IMR-90 (cell line): ENCODE results near the gene STK25. TPM values are rescaled to one million over a fixed set of nuclear protein-coding genes. Genes with fewer than 3 reads are reported as not detected.
A peak's percentile ranks its signal among the peaks of the same experiment; 100 is the strongest.

Experiments
- ATAC-seq: fragments of 200-7000 bp; cut with Tn5 transposase; 2 replicates; pipeline ENCODE4 v1.9.1; 2020; ENCODE audit warnings: low read depth, mild to moderate bottlenecking, moderate library complexity
- BruUV-seq: library from RNA; stranded (reverse); fragments of 400-500 nt; replicated peaks from 2 replicates; lab custom pipeline; 2021; lab: Mats Ljungman, UMichigan
- CTCF ChIA-PET: fragments of 300-600 bp; formaldehyde crosslinking; extraction: SDS; loops from one replicate; lab custom pipeline; 2021; ENCODE audit warnings: antibody characterized with exemption; lab: Yijun Ruan, JAX
- POLR2A ChIA-PET: fragments of 300-600 bp; sonication (Branson Sonifier 250); formaldehyde crosslinking; loops from one replicate; lab custom pipeline; 2022; ENCODE audit warnings: antibody characterized with exemption; ENCODE audit not compliant: unreplicated experiment; lab: Charles Lee
- DNase-seq: peaks from one replicate; pipeline ENCODE4 v3.0.0; 2013
- H2AFZ ChIP-seq: replicated peaks from 2 replicates; pipeline ENCODE3; 2013; ENCODE audit warnings: low read length, mild to moderate bottlenecking; ENCODE audit not compliant: poor library complexity
- H2AK5ac ChIP-seq: 2 replicates; pipeline ENCODE4 v1.6.1; 2013; ENCODE audit warnings: low read depth, low read length, inconsistent platforms
- H2AK9ac ChIP-seq: replicated peaks from 2 replicates; pipeline ENCODE3; 2013; ENCODE audit warnings: mild to moderate bottlenecking, low read depth, low read length, moderate library complexity; ENCODE audit not compliant: poor library complexity
- H2BK120ac ChIP-seq: 2 replicates; pipeline ENCODE4 v1.6.1; 2013; ENCODE audit warnings: low read depth, low read length, inconsistent platforms
- H2BK15ac ChIP-seq: 3 replicates; pipeline ENCODE4 v1.6.1; 2013; ENCODE audit warnings: low read depth, low read length, inconsistent platforms
- H2BK20ac ChIP-seq: 2 replicates; pipeline ENCODE4 v1.6.1; 2013; ENCODE audit warnings: low read depth, mild to moderate bottlenecking, inconsistent platforms, low read length, moderate library complexity
- H2BK5ac ChIP-seq: 2 replicates; pipeline ENCODE4 v1.6.1; 2013; ENCODE audit warnings: mild to moderate bottlenecking, low read depth, low read length, inconsistent platforms; ENCODE audit not compliant: poor library complexity, severe bottlenecking
- H3K14ac ChIP-seq: replicated peaks from 2 replicates; pipeline ENCODE4 v1.6.1; 2013; ENCODE audit warnings: low read depth, low read length, inconsistent platforms
- H3K18ac ChIP-seq: 2 replicates; pipeline ENCODE4 v1.6.1; 2013; ENCODE audit warnings: low read depth, low read length, control low read depth
- H3K23ac ChIP-seq: 2 replicates; pipeline ENCODE4 v1.6.1; 2013; ENCODE audit warnings: low read depth, low read length, inconsistent platforms
- H3K27ac ChIP-seq: 2 replicates; pipeline ENCODE4 v1.5.1; 2013; ENCODE audit warnings: mild to moderate bottlenecking, control low read depth, low read length; ENCODE audit not compliant: insufficient read depth
- H3K27me3 ChIP-seq: 2 replicates; pipeline ENCODE4 v1.6.1; 2013; ENCODE audit warnings: low read length; ENCODE audit not compliant: control insufficient read depth, insufficient read depth
- H3K36me3 ChIP-seq: 2 replicates; pipeline ENCODE4 v1.6.1; 2013; ENCODE audit warnings: low read length, mixed read lengths; ENCODE audit not compliant: control insufficient read depth, insufficient read depth
- H3K4ac ChIP-seq: 2 replicates; pipeline ENCODE4 v1.6.1; 2013; ENCODE audit warnings: low read depth, low read length, inconsistent platforms
- H3K4me1 ChIP-seq: 2 replicates; pipeline ENCODE4 v1.6.1; 2013; ENCODE audit warnings: low read length, mixed read lengths; ENCODE audit not compliant: control insufficient read depth, insufficient read depth
- H3K4me2 ChIP-seq: 2 replicates; pipeline ENCODE4 v1.6.1; 2013; ENCODE audit warnings: low read depth, mild to moderate bottlenecking, control low read depth, low read length, moderate library complexity
- H3K4me3 ChIP-seq: 2 replicates; pipeline ENCODE4 v1.5.1; 2013; ENCODE audit warnings: low read depth, mild to moderate bottlenecking, control low read depth, low read length, moderate library complexity; ENCODE audit not compliant: insufficient read depth
- H3K56ac ChIP-seq: 2 replicates; pipeline ENCODE4 v1.6.1; 2013; ENCODE audit warnings: low read length, inconsistent platforms; ENCODE audit not compliant: insufficient read depth; ENCODE audit errors: extremely low read depth
- H3K79me1 ChIP-seq, 2 experiments: 2 replicates each; pipeline ENCODE4 v1.6.1; 2013; ENCODE audit warnings: low read length in 2 of 2, inconsistent platforms in 1 of 2, low read depth in 1 of 2
- H3K9ac ChIP-seq: 2 replicates; pipeline ENCODE4 v1.6.1; 2013; ENCODE audit warnings: low read depth, low read length, control low read depth
- H3K9me1 ChIP-seq: 2 replicates; pipeline ENCODE4 v1.6.1; 2013; ENCODE audit warnings: low read length, inconsistent platforms; ENCODE audit not compliant: insufficient read depth
- H3K9me3 ChIP-seq: 2 replicates; pipeline ENCODE4 v1.6.1; 2013; ENCODE audit warnings: low read length; ENCODE audit not compliant: control insufficient read depth, insufficient read depth
- H4K20me1 ChIP-seq: 2 replicates; pipeline ENCODE4 v1.6.1; 2013; ENCODE audit warnings: low read length, inconsistent platforms; ENCODE audit not compliant: insufficient read depth
- H4K5ac ChIP-seq: 2 replicates; pipeline ENCODE4 v1.6.1; 2013; ENCODE audit warnings: mild to moderate bottlenecking, low read depth, low read length, control low read depth
- H4K8ac ChIP-seq, 2 experiments: 2 replicates each; pipeline ENCODE4 v1.6.1; 2013; ENCODE audit warnings: low read depth in 2 of 2, low read length in 2 of 2, control low read depth in 1 of 2, inconsistent platforms in 1 of 2
- H4K91ac ChIP-seq: 2 replicates; pipeline ENCODE4 v1.6.1; 2013; ENCODE audit warnings: low read depth, low read length, inconsistent platforms; ENCODE audit not compliant: insufficient read depth
- CEBPB ChIP-seq: IDR thresholded peaks from 2 replicates; pipeline ENCODE4 v1.6.1; 2012; ENCODE audit warnings: low read depth, low read length, improper control_type of control experiment
- ELK1 ChIP-seq: fragments of 150-350 bp; IDR thresholded peaks from 2 replicates; pipeline ENCODE4 v1.6.1; 2016; ENCODE audit warnings: low read depth, mild to moderate bottlenecking, low read length, moderate library complexity, borderline replicate concordance
- FOS ChIP-seq: fragments of 150-350 bp; IDR thresholded peaks from 2 replicates; pipeline ENCODE4 v1.6.1; 2016; ENCODE audit warnings: low read depth, low read length
- MAFK ChIP-seq: IDR thresholded peaks from 2 replicates; pipeline ENCODE4 v1.6.1; 2012; ENCODE audit warnings: low read depth, low read length, improper control_type of control experiment
- MAZ ChIP-seq: IDR thresholded peaks from 2 replicates; pipeline ENCODE4 v1.6.1; 2012; ENCODE audit warnings: low read depth, mild to moderate bottlenecking, low read length, improper control_type of control experiment, moderate library complexity, borderline replicate concordance
- MXI1 ChIP-seq: IDR thresholded peaks from 2 replicates; pipeline ENCODE4 v1.6.1; 2012; ENCODE audit warnings: low read depth, mild to moderate bottlenecking, low read length, moderate library complexity, borderline replicate concordance
- NFE2L2 ChIP-seq: fragments of 150-350 bp; IDR thresholded peaks from 2 replicates; pipeline ENCODE4 v1.6.1; 2016; ENCODE audit warnings: low read depth, mild to moderate bottlenecking, low read length
- RAD21 ChIP-seq: IDR thresholded peaks from 2 replicates; pipeline ENCODE4 v1.6.1; 2012; ENCODE audit warnings: low read length, improper control_type of control experiment
- SMC3 ChIP-seq: fragments of 150-350 bp; IDR thresholded peaks from 2 replicates; pipeline ENCODE4 v1.6.1; 2016; ENCODE audit warnings: low read depth, mild to moderate bottlenecking, antibody characterized with exemption, low read length, moderate library complexity
- WGBS, 2 experiments: methylation state at CpG; one replicate each; pipeline versions ENCODE4 v1.1.5 to v1.1.7; 2013; ENCODE audit warnings: missing lambda C conversion rate in 2 of 2; ENCODE audit not compliant: insufficient read length in 1 of 2; ENCODE audit errors: extremely low coverage in 2 of 2; 5-methylcytosine and 5-hydroxymethylcytosine counted together
- dilution Hi-C: fragments of 300-500 bp; cut with HindIII; formaldehyde crosslinking; loops from one replicate; pipeline ENCODE4 v1.14.3; 2018; ENCODE audit warnings: low sequenced_read_pairs; ENCODE audit not compliant: unreplicated experiment
- in situ Hi-C: fragments of 300-500 bp; cut with MboI; formaldehyde crosslinking; loops from 3 replicates; pipeline ENCODE4 v1.14.3; 2019; ENCODE audit warnings: low sequenced_read_pairs, inconsistent platforms, mixed read lengths
- intact Hi-C: fragments of 100-400 bp; cut with micrococcal nuclease; formaldehyde crosslinking; loops from 2 replicates; pipeline ENCODE4 v1.10.0; 2022
- polyA plus RNA-seq, 3 experiments: library from polyadenylated mRNA; depleted of rRNA; stranded (reverse); fragments of >200 nt; gene quantifications; 2 replicates each; pipeline ENCODE4 v1.2.3, GENCODE V29; 2012; ENCODE audit warnings: low replicate concordance in 1 of 3
- total RNA-seq: library from RNA; depleted of rRNA; stranded (reverse); fragments of >200 nt; gene quantifications from 2 replicates; pipeline ENCODE4 v1.2.3, GENCODE V29; 2012

STK25 gene
- total and polyA plus RNA-seq, 2 of the 4 experiments (the other 2 are of a cell fraction), result 258 to 392 TPM

GRCh38 chr2:241500431-241500975 is 7.9 kb downstream of the STK25 start:
- intact Hi-C loops (no loop called here), dilution Hi-C loops (no loop called here), in situ Hi-C loops (no loop called here)
- H2BK5ac ChIP-seq, result no peak overlapping the region
- H3K27me3 ChIP-seq, result no peaks in the 10 kb centered on the region
- no TSS peak for BruUV-seq
- DNase-seq (no peak), ATAC-seq (no peak)
- H3K4me3 ChIP-seq, result no peak overlapping the region
- H3K18ac ChIP-seq, result no peak overlapping the region
- ChIA-PET POLR2A (no interaction called here), CTCF (no interaction called here)
- H4K91ac ChIP-seq, result no peak overlapping the region
- TF ChIP-seq FOS (no peak), MAZ (no peak), MXI1 (no peak), MAFK (no peak), ELK1 (no peak), RAD21 (no peak), NFE2L2 (no peak), CEBPB (no peak), SMC3 (no peak)
- H4K8ac ChIP-seq, result no peak overlapping the region
- H3K56ac ChIP-seq, result no peak overlapping the region
- H3K14ac ChIP-seq, result no peak overlapping the region
- peaks cover 52% of the 10 kb centered on the region for H3K36me3 ChIP-seq
- 89% methylated on average over 8 of the region's 12 CpGs; no CpG with 5 or more reads in 1 of the 2 experiments for WGBS, 2 experiments
- H2BK120ac ChIP-seq, result no peak overlapping the region
- no peak overlapping the region for H3K9ac ChIP-seq
- no peak overlapping the region for H3K27ac ChIP-seq
- no peak overlapping the region for H2BK15ac ChIP-seq
- no peaks in the 10 kb centered on the region for H3K9me3 ChIP-seq
- H3K9me1 ChIP-seq, result peaks cover 13% of the 10 kb centered on the region; the same call in 1 of the 2 replicates
- no peaks in the 10 kb centered on the region for H3K4me1 ChIP-seq
- H2AK9ac ChIP-seq, result no peak overlapping the region
- no peak overlapping the region for H3K4me2 ChIP-seq
- H4K5ac ChIP-seq, result no peak overlapping the region
- no peak overlapping the region for H3K23ac ChIP-seq
- H2AFZ ChIP-seq, result peak overlapping the region; percentile 58
- H2BK20ac ChIP-seq, result no peak overlapping the region
- no peak overlapping the region for H3K4ac ChIP-seq
- no peak overlapping the region for H2AK5ac ChIP-seq
- peaks cover 16 to 68% of the 10 kb centered on the region in 2 experiments for H3K79me1 ChIP-seq
- peaks cover 54% of the 10 kb centered on the region for H4K20me1 ChIP-seq
